HG03565 (cell line): ENCODE measurements around the gene UGT1A10.
"Not testable (repeated sequence)": the region's sequence is repeated elsewhere in the genome, so short reads cannot be mapped to it uniquely, and the experiment has no call there.

Source experiments
- ATAC-seq: cut with Tn5 transposase; IDR thresholded peaks from one replicate; pipeline ENCODE4 v1.9.1; 2021; ENCODE audit warnings: mild to moderate bottlenecking, moderate library complexity; ENCODE audit not compliant: unreplicated experiment

The UGT1A10 gene

DNA sequence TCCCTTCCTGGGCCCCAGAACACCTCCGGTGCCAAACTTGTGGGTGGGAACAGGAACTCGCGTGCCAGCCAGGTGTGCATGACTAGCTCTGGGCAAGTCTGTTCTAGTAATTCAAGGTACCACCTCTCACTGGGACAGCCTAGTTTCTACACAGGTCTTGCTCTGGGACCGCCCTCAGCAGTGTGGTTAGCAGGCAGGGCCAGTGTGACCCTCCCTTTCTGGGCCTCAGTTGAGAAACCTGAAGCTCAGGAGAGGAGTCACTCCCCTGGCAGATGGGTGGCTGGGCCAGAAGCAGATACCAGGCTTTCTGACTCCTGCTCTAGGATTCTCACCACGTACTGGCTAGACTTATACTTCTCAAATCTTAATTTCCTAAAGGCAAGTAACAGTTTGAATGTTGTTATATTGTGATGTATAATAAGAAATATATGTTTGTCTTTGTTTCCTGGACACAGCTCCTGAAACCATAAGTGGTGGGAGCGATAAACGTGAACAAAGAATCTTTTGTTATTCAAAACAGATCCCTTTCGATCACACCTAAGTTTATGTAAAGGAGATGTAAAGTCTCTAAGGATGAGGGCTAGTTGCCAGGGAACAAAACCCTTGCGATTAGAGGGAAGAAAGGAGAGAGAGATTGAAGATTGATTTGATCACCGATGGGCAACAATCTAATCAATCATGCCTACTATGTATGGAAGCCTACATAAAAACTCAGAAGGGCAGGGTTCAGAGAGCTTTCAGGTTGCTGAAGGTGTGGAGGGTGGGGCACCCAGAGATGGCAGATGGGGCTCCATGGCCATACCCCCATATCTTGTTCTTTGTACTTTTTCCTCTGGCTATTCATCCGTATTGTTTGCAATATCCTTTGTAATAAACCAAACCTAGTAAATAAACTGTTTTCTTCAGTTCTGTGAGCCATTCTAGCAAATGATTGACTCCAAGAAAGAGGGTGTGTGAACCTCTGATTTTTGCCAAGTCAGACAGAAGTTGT is 55.5 kb downstream of the UGT1A10 start:
- ATAC-seq, result no peak

GRCh38 chr2:233692648-233693047 is 56.4 kb downstream of the UGT1A10 start, which contains the start of gene UGT1A6:
TSS of gene UGT1A6 (plus strand) at chr2:233692890. CDS start at chr2:233693005, 115 bp downstream.
- ATAC-seq, result no peak

GRCh38 chr2:233693963-233694362 is 57.7 kb downstream of the UGT1A10 start:
- ATAC-seq, result no peak

GRCh38 chr2:233698740-233699139 is 62.5 kb downstream of the UGT1A10 start:
- no peak for ATAC-seq

GRCh38 chr2:233699424-233700027 is 63.3 kb downstream of the UGT1A10 start:
- ATAC-seq, result no peak

DNA sequence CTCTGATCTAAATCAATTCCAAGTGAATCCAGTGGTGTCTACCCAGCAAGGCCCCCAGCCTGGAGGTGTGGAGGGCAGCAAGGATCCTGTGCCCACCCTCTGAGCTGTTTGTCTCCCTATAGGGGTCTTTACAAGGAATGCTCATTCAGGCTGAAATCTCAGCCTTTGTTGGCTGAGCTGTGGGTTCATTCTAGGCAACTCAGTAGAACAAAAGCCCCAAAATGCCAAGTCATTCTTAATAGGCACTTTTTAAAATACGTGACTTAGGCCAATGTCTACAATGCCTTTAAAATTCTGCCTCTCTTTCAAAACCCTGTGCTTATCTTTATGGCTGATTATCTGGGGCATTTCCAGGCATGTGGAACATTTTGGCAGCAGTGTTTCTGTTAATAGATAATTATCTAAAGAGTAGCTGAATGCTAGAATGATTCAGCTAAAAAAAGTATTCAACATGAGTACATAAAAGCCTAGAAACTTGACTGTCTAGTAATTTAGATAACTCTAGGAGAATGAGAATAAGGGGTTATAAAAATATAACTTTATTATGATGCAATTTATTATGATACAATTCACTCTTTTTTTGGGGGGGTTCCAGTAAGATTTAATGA is 63.9 kb downstream of the UGT1A10 start:
- no peak for ATAC-seq

GRCh38 chr2:233700842-233701241 is 64.6 kb downstream of the UGT1A10 start:
- ATAC-seq, result not testable (repeated sequence)

GRCh38 chr2:233702238-233702637 is 66.0 kb downstream of the UGT1A10 start:
- ATAC-seq, result no peak

DNA sequence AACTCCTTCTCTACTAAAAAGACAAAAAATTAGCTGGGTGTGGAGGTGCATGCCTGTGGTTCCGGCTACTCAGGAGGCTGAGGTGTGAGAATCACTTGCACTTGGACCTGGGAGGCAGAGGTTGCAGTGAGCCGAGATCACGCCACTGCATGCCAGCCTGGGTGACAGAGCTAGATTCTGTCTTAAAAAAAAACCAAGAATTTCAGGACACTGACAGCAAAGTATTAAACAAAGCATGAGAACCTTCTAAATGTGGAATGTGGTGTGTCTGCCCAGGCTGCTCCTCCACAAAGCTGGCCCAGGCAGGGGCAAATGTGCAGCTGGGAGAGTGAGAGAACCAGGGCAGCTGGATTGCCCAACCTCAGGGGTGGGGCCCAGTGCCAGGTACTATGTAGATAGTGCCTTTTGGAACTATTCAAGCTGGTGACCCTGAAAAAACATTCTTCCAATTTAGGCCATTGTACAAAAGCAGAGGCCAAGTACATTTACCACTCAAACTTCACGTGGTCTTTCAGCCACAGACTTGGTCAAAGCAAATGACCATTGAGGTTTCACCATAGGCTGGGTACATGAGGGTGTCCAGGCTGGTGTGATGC is 69.8 kb downstream of the UGT1A10 start:
- ATAC-seq, result no peak

DNA sequence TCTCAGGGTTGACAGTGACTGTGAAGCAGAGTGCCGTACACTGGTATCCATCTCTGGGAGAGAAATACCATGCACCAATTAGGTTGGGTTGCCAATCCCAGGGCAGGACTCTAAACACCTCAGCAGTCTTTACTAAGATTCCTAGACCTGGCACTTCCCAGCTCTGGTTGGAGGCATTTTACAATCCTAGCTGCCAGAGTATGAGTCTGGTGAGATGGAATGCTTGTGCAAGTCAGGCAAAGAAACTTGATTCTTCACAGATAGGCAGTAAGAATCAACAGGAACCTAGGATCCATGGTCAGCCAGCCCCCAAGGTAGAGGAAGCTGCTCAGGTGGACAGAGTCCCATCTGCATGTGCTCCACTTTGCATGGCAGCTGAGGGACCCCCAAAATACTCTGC is 70.5 kb downstream of the UGT1A10 start:
- ATAC-seq, result no peak

DNA sequence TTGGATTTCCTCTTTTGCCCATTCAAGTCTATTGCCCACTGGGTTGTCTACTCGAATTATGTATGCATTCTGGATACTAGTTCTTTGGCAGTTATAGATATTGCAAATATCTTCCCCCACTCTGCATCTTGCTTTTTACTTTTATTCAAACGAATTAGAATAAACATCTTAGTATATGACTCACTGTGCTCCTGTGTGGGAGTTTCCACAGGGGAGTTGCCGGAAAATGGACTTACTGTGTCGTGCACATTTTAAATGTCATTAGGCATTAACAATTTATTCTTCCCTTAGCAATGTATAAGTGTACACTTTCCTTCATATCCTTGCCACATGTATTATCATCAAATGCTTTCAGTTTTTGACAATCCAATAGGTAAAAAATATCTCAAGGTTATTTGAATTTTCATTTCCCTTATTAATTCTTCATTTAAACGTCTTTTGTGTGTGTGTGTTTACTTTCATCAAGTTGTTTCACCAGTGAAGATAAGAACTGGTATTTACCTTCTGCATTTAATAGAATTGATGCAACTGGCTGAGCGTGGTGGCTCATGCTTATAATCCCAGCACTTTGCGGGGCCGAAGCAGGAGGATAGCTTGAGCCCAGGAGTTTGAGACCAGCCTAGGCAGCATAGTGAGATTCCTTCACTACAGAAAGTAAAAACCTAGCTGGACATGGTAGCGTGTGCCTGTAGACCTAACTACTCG is 71.8 kb downstream of the UGT1A10 start:
- ATAC-seq, result no peak

GRCh38 chr2:233708942-233709341 is 72.7 kb downstream of the UGT1A10 start:
- no peak for ATAC-seq

- ATAC-seq, result no peak
Observed at GRCh38 chr2:233711312-233712008, 75.2 kb downstream of the UGT1A10 start.

DNA sequence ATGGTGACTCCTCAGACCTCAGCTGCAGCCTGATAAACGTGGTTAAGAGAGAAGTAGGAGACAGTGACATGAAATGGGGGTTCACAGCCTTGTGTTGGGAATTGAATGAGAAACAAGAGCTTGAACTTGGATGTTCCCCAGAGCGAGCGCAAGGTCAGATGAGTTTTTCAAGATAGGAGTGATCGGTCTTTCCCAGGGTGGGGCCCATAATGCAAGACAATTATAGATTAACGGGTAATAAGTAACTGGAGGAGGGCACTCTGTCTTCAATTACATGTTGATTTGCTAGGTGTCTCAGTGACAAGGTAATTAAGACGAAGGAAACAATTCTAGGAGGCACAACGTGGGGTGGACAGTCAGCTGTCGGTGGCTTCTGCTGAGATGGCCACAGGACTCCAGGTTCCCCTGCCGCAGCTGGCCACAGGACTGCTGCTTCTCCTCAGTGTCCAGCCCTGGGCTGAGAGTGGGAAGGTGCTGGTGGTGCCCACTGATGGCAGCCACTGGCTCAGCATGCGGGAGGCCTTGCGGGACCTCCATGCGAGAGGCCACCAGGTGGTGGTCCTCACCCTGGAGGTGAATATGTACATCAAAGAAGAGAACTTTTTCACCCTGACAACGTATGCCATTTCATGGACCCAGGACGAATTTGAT is 76.5 kb downstream of the UGT1A10 start, which contains the start of gene UGT1A5:
UGT1A5 (plus strand) TSS at position 297 of the 651 bp plus-strand sequence; CDS start at position 382, 85 bp downstream.
- no peak for ATAC-seq

DNA sequence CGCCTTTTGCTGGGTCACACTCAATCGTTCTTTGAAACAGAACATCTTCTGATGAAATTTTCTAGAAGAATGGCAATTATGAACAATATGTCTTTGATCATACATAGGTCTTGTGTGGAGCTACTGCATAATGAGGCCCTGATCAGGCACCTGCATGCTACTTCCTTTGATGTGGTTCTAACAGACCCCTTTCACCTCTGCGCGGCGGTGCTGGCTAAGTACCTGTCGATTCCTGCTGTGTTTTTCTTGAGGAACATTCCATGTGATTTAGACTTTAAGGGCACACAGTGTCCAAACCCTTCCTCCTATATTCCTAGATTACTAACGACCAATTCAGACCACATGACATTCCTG is 77.0 kb downstream of the UGT1A10 start:
- ATAC-seq, result no peak

DNA sequence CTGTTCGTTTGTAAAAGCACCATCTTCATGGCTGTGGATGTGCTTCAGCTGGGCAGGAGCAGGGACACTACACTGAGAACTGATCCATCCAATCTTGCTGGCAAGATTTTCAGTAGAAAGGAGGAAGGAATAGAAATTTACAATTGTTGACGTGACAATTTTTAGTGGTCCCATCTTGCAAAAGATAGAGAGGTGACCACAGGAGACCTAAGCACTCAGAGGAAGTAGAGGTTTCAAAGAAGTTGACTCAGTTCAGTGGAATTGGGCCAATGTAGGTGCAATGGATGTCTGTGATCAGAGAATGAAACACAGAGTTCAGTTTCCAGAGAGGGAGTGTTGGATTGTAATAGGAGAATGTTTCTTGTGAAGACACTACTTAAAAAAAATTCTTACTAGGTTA is 77.9 kb downstream of the UGT1A10 start:
- ATAC-seq, result no peak

DNA sequence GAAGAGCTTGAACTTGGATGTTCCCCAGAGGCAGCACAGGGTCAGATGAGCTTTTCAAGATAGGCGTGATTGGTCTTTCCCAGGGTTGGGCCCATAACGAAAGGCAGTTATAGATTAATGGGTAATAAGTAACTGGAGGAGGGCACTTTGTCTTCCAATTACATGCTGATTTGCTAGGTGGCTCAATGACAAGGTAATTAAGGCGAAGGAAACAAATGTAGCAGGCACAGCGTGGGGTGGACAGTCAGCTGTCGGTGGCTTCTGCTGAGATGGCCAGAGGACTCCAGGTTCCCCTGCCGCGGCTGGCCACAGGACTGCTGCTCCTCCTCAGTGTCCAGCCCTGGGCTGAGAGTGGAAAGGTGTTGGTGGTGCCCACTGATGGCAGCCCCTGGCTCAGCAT is 82.3 kb downstream of the UGT1A10 start, which contains the start of gene UGT1A4:
UGT1A4 (plus strand) TSS at position 185 of the 400 bp plus-strand sequence; CDS start at position 270, 85 bp downstream.
- no peak for ATAC-seq

DNA sequence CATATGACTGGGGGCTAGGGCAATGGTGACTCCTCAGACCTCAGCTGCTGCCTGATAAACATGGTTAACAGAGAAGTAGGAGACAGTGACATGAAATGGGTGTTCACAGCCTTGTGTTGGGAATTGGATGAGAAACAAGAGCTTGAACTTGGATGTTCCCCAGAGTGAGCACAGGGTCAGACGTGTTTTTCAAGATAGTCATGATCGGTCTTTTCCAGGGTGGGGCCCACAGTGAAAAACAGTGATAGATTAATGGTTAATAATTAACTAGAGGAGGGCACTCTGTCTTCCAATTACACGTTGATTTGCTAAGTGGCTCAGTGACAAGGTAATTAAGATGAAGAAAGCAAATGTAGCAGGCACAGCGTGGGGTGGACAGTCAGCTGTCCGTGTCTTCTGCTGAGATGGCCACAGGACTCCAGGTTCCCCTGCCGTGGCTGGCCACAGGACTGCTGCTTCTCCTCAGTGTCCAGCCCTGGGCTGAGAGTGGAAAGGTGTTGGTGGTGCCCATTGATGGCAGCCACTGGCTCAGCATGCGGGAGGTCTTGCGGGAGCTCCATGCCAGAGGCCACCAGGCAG is 92.6 kb downstream of the UGT1A10 start, which contains the start of gene UGT1A3:
UGT1A3 (plus strand) TSS at position 320 of the 579 bp plus-strand sequence; CDS start at position 405, 85 bp downstream.
- no peak for ATAC-seq
